H1 (cell line): ENCODE data around the gene RNF214. TPM values are rescaled to one million over a fixed set of nuclear protein-coding genes. Genes with fewer than 3 reads are reported as not detected.

Experiments used
- BRCA1 ChIP-seq: IDR thresholded peaks from 2 replicates; pipeline ENCODE4 v1.6.1; 2012; ENCODE audit warnings: low read depth, low read length, improper control_type of control experiment
- CBX5 ChIP-seq: fragments of 300-800, 300-1000 bp; sonication (generic); IDR thresholded peaks from 2 replicates; pipeline ENCODE4 v1.7.1; 2016; ENCODE audit warnings: antibody characterized with exemption, low read length, low read depth
- EGR1 ChIP-seq: IDR thresholded peaks from 2 replicates; pipeline ENCODE4 v1.6.1; 2011; ENCODE audit warnings: low read depth, low read length, borderline replicate concordance
- FOSL1 ChIP-seq: IDR thresholded peaks from 2 replicates; pipeline ENCODE4 v1.6.1; 2011; ENCODE audit warnings: mild to moderate bottlenecking, low read depth, low read length, moderate library complexity; ENCODE audit not compliant: insufficient read depth
- JUND ChIP-seq: IDR thresholded peaks from 2 replicates; pipeline ENCODE4 v1.6.1; 2011; ENCODE audit warnings: mild to moderate bottlenecking, improper control_type of control experiment, low read length
- KDM1A ChIP-seq: fragments of 200-600, 300-600 bp; sonication (generic); IDR thresholded peaks from 2 replicates; pipeline ENCODE4 v1.7.1; 2016; ENCODE audit warnings: mild to moderate bottlenecking, low read length, borderline replicate concordance
- SIX5 ChIP-seq: IDR thresholded peaks from 2 replicates; pipeline ENCODE4 v1.6.1; 2011; ENCODE audit warnings: mild to moderate bottlenecking, low read depth, low read length
- polyA plus RNA-seq, 7 experiments: library from polyadenylated mRNA; depleted of rRNA in 3 of 7; stranded (reverse) in 5 of 7; unstranded in 2 of 7; fragments of >200 nt in 5 of 7; fragments of 200-250 nt in 2 of 7; gene quantifications; 1 replicate in 5 of 7; 2 replicates in 1 of 7; 4 replicates in 1 of 7; pipeline versions ENCODE4 v1.2.1 to v1.2.3, GENCODE V29; 2011 to 2013; ENCODE audit warnings: missing spikeins in 2 of 7, mixed read lengths in 2 of 7
- total RNA-seq: library from RNA; stranded (reverse); fragmentation: NEBNext Ultra II Directional; extraction: Animal tissue kit (Norgen Biotek cat#: 25700); gene quantifications from 2 replicates; pipeline ENCODE4 v1.2.1, GENCODE V29; 2021
- TF ChIP-seq, protein P1 (sequence below): IDR thresholded peaks from 2 replicates; pipeline ENCODE4 v1.6.1; 2012; ENCODE audit warnings: low read length, inconsistent platforms

Gene RNF214
- total and polyA plus RNA-seq, 2 of the 8 experiments (the other 6 are each of a cell fraction or from before 2014, with no cell fraction given): 34.9 to 35.6 TPM

DNA sequence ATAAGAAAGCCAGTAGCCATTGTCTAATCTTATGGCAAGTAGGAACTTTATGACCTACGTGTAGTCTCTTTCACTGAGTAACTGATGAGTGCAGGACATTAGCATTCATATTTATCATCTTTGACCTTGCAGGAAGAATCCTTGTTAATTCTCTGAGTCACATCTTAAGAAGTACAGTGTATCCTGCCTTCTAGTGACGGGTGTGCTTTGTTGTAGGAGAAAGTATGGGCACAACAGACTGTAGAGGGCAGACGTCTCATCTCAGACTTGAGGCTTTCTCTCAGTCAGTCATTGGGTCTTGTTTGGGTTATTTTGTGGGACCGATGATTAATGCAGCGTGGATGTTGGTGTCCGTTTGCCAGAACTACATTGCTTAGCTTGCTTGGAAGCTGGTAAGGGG is 6.8 kb downstream of the RNF214 start (continued):
- TF ChIP-seq, protein P1, sequence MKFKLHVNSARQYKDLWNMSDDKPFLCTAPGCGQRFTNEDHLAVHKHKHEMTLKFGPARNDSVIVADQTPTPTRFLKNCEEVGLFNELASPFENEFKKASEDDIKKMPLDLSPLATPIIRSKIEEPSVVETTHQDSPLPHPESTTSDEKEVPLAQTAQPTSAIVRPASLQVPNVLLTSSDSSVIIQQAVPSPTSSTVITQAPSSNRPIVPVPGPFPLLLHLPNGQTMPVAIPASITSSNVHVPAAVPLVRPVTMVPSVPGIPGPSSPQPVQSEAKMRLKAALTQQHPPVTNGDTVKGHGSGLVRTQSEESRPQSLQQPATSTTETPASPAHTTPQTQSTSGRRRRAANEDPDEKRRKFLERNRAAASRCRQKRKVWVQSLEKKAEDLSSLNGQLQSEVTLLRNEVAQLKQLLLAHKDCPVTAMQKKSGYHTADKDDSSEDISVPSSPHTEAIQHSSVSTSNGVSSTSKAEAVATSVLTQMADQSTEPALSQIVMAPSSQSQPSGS: no peak
- TF ChIP-seq FOSL1 (no peak), CBX5 (no peak), KDM1A (no peak), EGR1 (no peak), JUND (no peak), SIX5 (no peak), BRCA1 (no peak)
